Glutamatergic neuron (in vitro differentiated cells): ENCODE measurements around the gene KLK4. TPM values are rescaled to one million over a fixed set of nuclear protein-coding genes. Genes with fewer than 3 reads are reported as not detected.

ENCODE experiments used
- DNase-seq: peaks from one replicate; pipeline ENCODE4 v3.0.0; 2022
- H3K27ac Mint-ChIP-seq: one replicate; pipeline ENCODE4 v1.8.0; 2020; ENCODE audit warnings: mild to moderate bottlenecking, mixed read lengths, inconsistent platforms; ENCODE audit not compliant: unreplicated experiment
- H3K27me3 Mint-ChIP-seq: one replicate; pipeline ENCODE4 v1.8.0; 2020; ENCODE audit warnings: mild to moderate bottlenecking, moderate library complexity, mixed read lengths, inconsistent platforms; ENCODE audit not compliant: unreplicated experiment
- H3K36me3 Mint-ChIP-seq: one replicate; pipeline ENCODE4 v1.8.0; 2020; ENCODE audit warnings: mild to moderate bottlenecking, mixed read lengths, inconsistent platforms; ENCODE audit not compliant: unreplicated experiment
- H3K4me1 Mint-ChIP-seq: one replicate; pipeline ENCODE4 v1.8.0; 2020; ENCODE audit warnings: mild to moderate bottlenecking, low read depth, mixed read lengths, inconsistent platforms; ENCODE audit not compliant: unreplicated experiment
- H3K4me3 Mint-ChIP-seq: one replicate; pipeline ENCODE4 v1.8.0; 2020; ENCODE audit warnings: mild to moderate bottlenecking, mixed read lengths, inconsistent platforms; ENCODE audit not compliant: unreplicated experiment
- H3K9me3 Mint-ChIP-seq: one replicate; pipeline ENCODE4 v1.8.0; 2020; ENCODE audit warnings: mild to moderate bottlenecking, moderate library complexity, mixed read lengths, inconsistent platforms; ENCODE audit not compliant: unreplicated experiment
- CTCF ChIP-seq: fragments of 200-600 bp; sonication (generic); IDR thresholded peaks from one replicate; pipeline ENCODE4 v1.5.0; 2021; ENCODE audit not compliant: partially characterized antibody, unreplicated experiment
- long read RNA-seq: library from polyadenylated mRNA; unstranded; transcript quantifications from one replicate; pipeline ENCODE4 v2.0.0, GENCODE V29; 2020; ENCODE audit not compliant: unreplicated experiment
- total RNA-seq: library from RNA; stranded (reverse); fragmentation: NEBNext Ultra II Directional; extraction: Animal tissue kit (Norgen Biotek cat#: 25700); gene quantifications from one replicate; pipeline ENCODE4 v1.2.1, GENCODE V29; 2021; ENCODE audit not compliant: unreplicated experiment

KLK4 gene, protein sequence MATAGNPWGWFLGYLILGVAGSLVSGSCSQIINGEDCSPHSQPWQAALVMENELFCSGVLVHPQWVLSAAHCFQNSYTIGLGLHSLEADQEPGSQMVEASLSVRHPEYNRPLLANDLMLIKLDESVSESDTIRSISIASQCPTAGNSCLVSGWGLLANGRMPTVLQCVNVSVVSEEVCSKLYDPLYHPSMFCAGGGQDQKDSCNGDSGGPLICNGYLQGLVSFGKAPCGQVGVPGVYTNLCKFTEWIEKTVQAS
- 0.66 TPM for total RNA-seq
- long read RNA-seq, result 0 reads

DNA sequence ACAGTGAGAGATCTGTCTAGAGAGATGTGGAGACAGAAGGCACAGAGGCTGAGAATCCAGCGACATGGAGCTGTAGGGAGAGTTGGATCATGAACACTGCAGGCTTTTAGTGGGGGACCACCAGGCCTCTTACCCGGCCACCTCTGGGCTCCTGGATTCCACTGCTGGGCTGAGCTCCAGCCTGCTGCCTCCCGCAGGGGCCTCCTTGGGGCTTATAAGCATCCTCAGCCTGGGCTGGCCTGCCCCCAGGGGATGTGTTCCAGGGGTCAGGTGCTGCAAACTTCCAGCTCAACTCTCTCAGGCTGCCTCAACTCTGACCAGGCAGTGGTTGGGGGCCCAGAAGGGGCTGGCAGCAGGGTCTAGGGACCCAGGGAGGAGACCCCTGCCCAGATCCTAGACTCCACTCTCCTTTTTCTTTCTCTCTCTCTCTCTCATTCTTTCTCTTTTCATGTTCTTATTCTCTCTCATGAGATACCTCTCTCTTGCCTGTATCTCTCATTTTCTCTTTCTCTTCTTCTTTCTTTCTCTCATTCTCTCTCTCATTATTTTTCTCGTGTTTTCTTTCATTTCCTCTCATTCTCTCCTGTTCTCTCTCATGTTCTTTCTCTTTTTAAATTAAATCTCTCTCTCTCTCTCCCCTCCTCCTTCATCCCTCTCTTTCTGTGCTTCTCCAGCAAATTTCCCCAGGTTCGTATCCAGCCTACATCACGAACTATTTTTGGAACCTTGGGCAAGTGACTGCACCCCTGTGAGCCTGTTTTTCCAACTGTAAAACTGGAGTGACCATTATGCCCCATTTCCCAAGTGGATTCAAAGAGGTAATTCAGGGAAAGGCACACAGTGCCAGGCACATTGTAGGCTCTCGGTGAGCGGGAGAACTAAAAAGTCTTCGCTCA is at the start of gene KLK4:
TSS of gene KLK4 (minus strand) at position 190 of the 896 bp plus-strand sequence. CDS start 657 bp downstream, outside the sequence.
- H3K9me3 Mint-ChIP-seq, result peaks cover 4% of the 10 kb centered on the region
- H3K27me3 Mint-ChIP-seq, result peaks cover 16% of the 10 kb centered on the region
- no peaks in the 10 kb centered on the region for H3K36me3 Mint-ChIP-seq
- H3K4me1 Mint-ChIP-seq, result no peaks in the 10 kb centered on the region
- H3K4me3 Mint-ChIP-seq, result no peak within 1 kb of the TSS
- H3K27ac Mint-ChIP-seq, result no peak within 1 kb of the TSS
- DNase-seq, result no peak
- no peak for TF ChIP-seq CTCF

GRCh38 chr19:50959731-50960500 is 48.7 kb upstream of the KLK4 start:
- no peak for DNase-seq
- TF ChIP-seq CTCF, result no peak
- Mint-ChIP-seq H3K4me1 (peaks cover 2% of the 10 kb centered on the region), H3K36me3 (peaks cover 9% of the 10 kb centered on the region), H3K27ac (no peak overlapping the region), H3K27me3 (peaks cover 20% of the 10 kb centered on the region), H3K9me3 (peaks cover 8% of the 10 kb centered on the region), H3K4me3 (no peak overlapping the region)

DNA sequence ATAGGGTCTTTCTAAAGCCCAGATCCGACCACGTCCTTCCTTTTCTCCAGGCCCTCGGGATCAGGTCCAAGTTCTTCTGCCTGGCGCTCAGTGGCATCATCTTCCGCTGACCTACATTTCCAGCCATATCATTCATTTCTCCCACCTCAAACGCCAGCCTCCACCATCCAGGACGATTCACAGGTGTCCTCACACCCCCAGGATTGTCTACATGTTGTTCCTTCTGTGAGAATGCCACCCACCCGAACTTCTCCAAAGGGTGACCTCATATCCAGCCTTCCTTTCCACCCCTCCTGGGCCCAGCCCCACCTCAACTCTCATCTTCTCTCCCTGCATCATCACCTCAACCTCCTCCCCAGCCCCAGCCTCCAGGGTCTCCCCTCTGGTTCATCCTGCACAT is 46.4 kb upstream of the KLK4 start:
- TF ChIP-seq CTCF, result no peak
- DNase-seq, result no peak
- Mint-ChIP-seq H3K36me3 (peaks cover 13% of the 10 kb centered on the region), H3K4me3 (no peak overlapping the region), H3K27ac (no peak overlapping the region), H3K9me3 (peaks cover 10% of the 10 kb centered on the region), H3K27me3 (peaks cover 18% of the 10 kb centered on the region), H3K4me1 (no peaks in the 10 kb centered on the region)

GRCh38 chr19:50952910-50953309 is 41.7 kb upstream of the KLK4 start, which contains the start of gene KLK5:
Gene KLK5, minus strand, starts transcription at chr19:50953038. Its CDS starts 381 bp downstream, at chr19:50952657.
- Mint-ChIP-seq H3K36me3 (peaks cover 4% of the 10 kb centered on the region), H3K27ac (peak within 1 kb of the TSS; percentile 5), H3K9me3 (peaks cover 4% of the 10 kb centered on the region), H3K4me1 (no peaks in the 10 kb centered on the region), H3K4me3 (no peak within 1 kb of the TSS), H3K27me3 (peaks cover 5% of the 10 kb centered on the region)
- DNase-seq, result no peak
- no peak for TF ChIP-seq CTCF
